Mucosa of descending colon (tissue), 3 donors: ENCODE measurements around the gene KCTD11. TPM values are rescaled to one million over a fixed set of nuclear protein-coding genes. Genes with fewer than 3 reads are reported as not detected.

ENCODE experiments used
- ATAC-seq: fragments of 200-7000 bp; cut with Tn5 transposase; one replicate; pipeline ENCODE4 v1.9.1; 2020; ENCODE audit warnings: mild to moderate bottlenecking, moderate library complexity
- DNase-seq, 3 donors: peaks; one replicate each; pipeline ENCODE4 v3.0.0-alpha.2; 2020
- H3K36me3 ChIP-seq: fragments of 200-600 bp; one replicate; pipeline ENCODE4 v1.8.0; 2021; ENCODE audit warnings: low read depth, mild to moderate bottlenecking
- H3K4me1 ChIP-seq: fragments of 200-600 bp; one replicate; pipeline ENCODE4 v1.8.0; 2021; ENCODE audit warnings: low read depth, mild to moderate bottlenecking
- H3K4me3 ChIP-seq: fragments of 200-600 bp; one replicate; pipeline ENCODE4 v1.8.0; 2021; ENCODE audit warnings: mild to moderate bottlenecking
- H3K9me3 ChIP-seq: fragments of 200-600 bp; one replicate; pipeline ENCODE4 v1.8.0; 2021; ENCODE audit warnings: mild to moderate bottlenecking
- intact Hi-C, 2 donors: fragments of 100-400 bp; cut with DNase I in 1 of 2; cut with micrococcal nuclease in 1 of 2; formaldehyde crosslinking; loops; one replicate each; pipeline versions ENCODE4 v1.11.0 to v1.11.1; 2022; cut with DNase I, micrococcal nuclease
- total RNA-seq, 3 donors: library from RNA; stranded (reverse); fragmentation: NEBNext Ultra II Directional in 2 of 3; extraction: Animal tissue kit (Norgen Biotek cat#: 25700) in 2 of 3; gene quantifications; one replicate each; pipeline versions ENCODE4 v1.2.1 to v1.2.4, GENCODE V29; 2021 to 2023
- TF ChIP-seq, protein P1 (sequence below): fragments of 200-600 bp; IDR thresholded peaks from one replicate; pipeline ENCODE4 v1.8.0; 2022; ENCODE audit warnings: antibody characterized with exemption, mild to moderate bottlenecking
- donor health status: DM: no; HTN: no; CAD: no; lungs with moderate emphysema.
- donor health status: DM: no; HTN: no; CAD: no.
- donor health status: DM: no; HTN: yes; CAD: no.

The KCTD11 gene
- total RNA-seq, 3 donors from 2014 or later = 8.2 to 10.3 (median 8.5) TPM

DNA sequence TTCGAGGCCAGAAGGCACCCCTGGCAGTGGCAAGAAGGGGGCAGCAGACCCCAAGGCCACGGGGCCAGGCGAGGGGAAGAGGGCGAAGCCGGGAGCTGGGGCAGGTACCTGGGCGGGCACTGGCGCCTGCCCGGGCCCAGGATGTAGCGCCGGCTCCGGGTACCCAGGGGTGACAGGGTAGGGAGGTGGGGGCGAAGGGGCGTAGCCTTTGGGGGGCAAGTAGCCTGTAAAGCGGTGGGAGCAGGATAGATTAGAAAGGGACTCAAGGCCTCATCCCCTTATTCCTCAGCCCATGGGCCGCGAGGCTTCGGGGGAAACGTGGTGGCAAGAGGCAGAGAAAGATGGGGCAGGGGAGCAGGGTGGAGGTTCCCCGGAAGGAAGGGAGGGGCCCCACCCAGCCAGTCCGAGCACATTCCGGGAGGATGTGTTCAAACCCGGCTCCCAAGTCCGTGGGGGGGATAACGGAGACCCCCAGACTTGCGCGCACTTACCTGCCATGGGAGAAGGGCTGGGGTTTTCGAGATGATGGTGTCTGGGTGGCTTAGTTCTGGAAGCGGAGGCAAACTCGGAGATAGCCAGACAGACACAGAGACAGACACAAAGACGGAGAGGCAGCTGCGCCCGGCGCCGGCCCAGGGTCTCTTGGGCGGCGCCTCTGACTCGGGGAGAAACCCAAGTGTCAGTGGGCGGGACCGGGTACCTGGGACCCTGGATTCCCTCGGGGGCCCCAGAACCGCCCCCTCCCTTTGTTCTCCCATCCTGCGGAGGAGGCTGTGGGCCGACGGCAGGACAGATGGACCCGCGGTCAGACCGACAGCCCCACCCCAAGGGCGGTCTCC is 41.9 kb downstream of the KCTD11 start:
- DNase-seq (peak in 2 of 3 donors; percentile 62 to 72), ATAC-seq (peak; percentile 44)
- Histone ChIP-seq H3K36me3 (no peaks in the 10 kb centered on the region), H3K4me1 (peaks cover 8% of the 10 kb centered on the region), H3K9me3 (no peaks in the 10 kb centered on the region), H3K4me3 (peak overlapping the region; percentile 29)
- intact Hi-C loops = no loop called here
- TF ChIP-seq, protein P1, sequence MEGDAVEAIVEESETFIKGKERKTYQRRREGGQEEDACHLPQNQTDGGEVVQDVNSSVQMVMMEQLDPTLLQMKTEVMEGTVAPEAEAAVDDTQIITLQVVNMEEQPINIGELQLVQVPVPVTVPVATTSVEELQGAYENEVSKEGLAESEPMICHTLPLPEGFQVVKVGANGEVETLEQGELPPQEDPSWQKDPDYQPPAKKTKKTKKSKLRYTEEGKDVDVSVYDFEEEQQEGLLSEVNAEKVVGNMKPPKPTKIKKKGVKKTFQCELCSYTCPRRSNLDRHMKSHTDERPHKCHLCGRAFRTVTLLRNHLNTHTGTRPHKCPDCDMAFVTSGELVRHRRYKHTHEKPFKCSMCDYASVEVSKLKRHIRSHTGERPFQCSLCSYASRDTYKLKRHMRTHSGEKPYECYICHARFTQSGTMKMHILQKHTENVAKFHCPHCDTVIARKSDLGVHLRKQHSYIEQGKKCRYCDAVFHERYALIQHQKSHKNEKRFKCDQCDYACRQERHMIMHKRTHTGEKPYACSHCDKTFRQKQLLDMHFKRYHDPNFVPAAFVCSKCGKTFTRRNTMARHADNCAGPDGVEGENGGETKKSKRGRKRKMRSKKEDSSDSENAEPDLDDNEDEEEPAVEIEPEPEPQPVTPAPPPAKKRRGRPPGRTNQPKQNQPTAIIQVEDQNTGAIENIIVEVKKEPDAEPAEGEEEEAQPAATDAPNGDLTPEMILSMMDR = no peak

DNA sequence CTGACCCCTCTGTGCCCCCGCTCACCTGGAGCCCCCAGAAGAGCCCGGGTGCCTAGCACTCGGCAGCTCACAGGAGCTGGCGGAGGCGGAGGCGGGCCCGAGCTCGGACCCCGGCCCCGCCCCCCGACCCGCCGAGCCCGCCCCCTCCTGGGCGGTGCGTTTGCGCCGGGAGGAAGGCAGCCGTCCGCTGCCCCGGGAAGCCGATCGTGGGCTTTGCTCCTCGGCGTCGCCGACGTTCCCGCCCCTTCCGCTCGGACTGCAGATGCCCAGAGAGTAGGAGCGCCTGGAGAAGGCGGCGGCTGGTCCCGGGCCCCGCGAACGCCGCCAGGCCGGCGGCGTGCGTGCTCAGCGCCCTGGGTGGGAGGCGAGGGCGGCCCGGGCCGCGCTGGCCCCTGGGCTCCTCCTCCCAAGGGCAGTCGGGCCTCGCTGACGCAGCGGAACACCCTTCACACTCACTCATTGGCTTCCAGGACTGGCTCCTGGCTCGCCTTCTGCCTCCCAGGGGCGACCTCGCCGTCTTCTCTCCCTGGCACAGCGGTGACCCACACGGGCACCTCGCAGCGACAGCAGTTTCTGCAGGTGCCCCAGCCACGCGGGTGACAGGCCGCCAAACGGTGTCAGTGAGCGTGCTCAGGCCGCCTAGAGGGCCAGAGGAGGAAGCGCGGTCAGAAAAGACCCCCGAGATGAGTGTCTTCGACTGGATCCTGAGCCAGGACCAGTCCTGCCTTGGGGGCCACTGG is 42.7 kb downstream of the KCTD11 start, which contains the start of gene PLSCR3:
TSS of gene PLSCR3 (minus strand) at position 74 of the 740 bp plus-strand sequence. CDS start 415 bp downstream, outside the sequence.
- H3K4me1 ChIP-seq = peaks cover 8% of the 10 kb centered on the region
- TF ChIP-seq, protein P1 = no peak
- DNase-seq (peak; percentile 90 to 93 (median 93)), ATAC-seq (peak; percentile 96)
- H3K36me3 ChIP-seq = no peaks in the 10 kb centered on the region
- H3K9me3 ChIP-seq = no peaks in the 10 kb centered on the region
- H3K4me3 ChIP-seq = peak within 1 kb of the TSS; percentile 29
- intact Hi-C loops = no loop called here

DNA sequence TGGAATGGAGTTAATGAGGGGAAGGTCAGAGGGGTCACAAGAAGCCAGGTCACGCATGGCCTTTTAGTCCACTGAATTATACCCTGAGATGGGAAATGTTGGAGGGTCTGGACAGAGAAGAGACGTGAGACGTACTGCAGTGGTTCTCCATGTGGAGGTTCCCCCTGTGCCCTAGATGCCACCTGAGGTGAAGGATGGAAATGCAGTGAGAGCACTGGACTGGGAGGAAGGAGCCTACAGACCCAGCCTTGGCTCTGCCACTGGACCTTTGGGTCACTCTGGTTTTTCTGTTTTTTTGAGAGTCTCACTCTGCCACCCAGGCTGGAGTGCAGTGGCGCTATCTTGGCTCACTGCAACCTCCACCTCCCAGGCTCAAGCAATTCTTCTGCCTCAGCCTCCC is 44.2 kb downstream of the KCTD11 start:
- TF ChIP-seq, protein P1 = no peak
- no peak for DNase-seq
- intact Hi-C loops = no loop called here

DNA sequence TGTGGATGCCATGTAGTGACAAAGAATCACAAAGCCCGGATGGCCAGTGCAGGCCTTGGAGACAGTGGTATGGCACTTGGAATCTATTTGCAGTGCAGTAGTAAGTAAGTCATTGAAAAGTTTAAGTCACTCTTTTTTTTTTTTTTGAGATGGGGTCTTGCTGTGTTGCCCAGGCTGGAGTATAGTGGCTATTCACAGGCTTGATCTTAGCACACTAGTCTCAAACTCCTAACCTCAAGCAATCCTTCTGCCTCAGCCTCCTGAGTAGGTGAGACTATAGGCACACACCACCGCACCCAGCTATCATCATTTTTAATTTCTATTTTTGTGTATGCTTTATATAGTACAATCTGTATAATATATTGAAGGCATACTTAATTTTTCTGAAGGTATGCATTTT is 46.6 kb downstream of the KCTD11 start:
- Histone ChIP-seq H3K36me3 (no peaks in the 10 kb centered on the region), H3K4me3 (no peak overlapping the region), H3K4me1 (peaks cover 15% of the 10 kb centered on the region), H3K9me3 (no peaks in the 10 kb centered on the region)
- no peak for ATAC-seq
- TF ChIP-seq, protein P1 = no peak
- DNase-seq = no peak
- intact Hi-C loops = no loop called here

More for the DNA sequence above, 44.2 kb downstream of the KCTD11 start:
- Histone ChIP-seq H3K9me3 (no peaks in the 10 kb centered on the region), H3K36me3 (no peaks in the 10 kb centered on the region), H3K4me3 (no peak overlapping the region), H3K4me1 (peaks cover 8% of the 10 kb centered on the region)
- ATAC-seq = no peak

DNA sequence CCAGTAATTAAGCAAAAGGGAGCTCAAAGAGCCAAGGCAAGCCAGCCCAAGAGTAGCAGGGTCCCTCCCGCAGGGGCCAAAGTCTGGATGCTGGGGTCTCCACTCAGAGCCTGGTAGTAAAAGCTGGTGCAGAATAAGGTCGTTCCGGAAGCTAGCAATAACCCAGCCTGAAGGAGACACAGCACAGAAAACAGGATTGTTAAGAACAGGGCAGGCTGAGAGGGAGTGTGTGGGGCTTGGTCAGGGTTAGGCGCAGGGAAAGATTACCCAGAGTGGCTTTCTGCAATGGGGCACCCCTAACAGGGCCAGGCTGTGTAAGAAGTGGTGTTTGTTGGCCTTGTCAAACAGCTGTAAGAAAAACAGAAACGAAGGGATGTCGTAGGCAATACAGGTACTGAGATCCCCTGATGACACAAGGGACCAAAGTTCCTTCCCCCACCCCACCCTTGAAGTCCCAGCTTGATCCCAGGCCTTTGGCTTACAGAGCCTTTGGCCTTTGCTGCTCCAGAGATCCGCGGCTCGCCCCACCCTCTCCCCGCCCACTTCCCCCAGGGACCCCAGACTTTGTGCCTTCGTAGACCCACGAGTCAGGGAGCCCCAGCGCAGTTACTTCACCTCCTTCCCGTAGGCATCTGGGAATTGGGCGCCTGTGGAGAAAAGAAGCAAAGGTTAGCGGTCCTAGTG is 51.2 kb downstream of the KCTD11 start:
- Histone ChIP-seq H3K4me3 (peak overlapping the region; percentile 16), H3K4me1 (peaks cover 19% of the 10 kb centered on the region), H3K9me3 (no peaks in the 10 kb centered on the region), H3K36me3 (no peaks in the 10 kb centered on the region)
- peak; percentile 72 to 82 (median 80) for DNase-seq
- ATAC-seq = peak; percentile 54
- intact Hi-C loops = no loop called here
- TF ChIP-seq, protein P1 = no peak
